Astrocyte of the hippocampus (primary cell): ENCODE results near the gene CMSS1.

Experiments
- DNase-seq: peaks from one replicate; pipeline ENCODE4 v3.0.0; 2011; ENCODE audit warnings: low read depth, low spot score

CMSS1 gene

GRCh38 chr3:99958222-99958912 lies 140.7 kb downstream of the CMSS1 start:
- no peak for DNase-seq

- no peak for DNase-seq
Measured at GRCh38 chr3:99960123-99960878, 142.6 kb downstream of the CMSS1 start.

- no peak for DNase-seq
Measured at GRCh38 chr3:99960941-99961340, 143.3 kb downstream of the CMSS1 start.

DNA sequence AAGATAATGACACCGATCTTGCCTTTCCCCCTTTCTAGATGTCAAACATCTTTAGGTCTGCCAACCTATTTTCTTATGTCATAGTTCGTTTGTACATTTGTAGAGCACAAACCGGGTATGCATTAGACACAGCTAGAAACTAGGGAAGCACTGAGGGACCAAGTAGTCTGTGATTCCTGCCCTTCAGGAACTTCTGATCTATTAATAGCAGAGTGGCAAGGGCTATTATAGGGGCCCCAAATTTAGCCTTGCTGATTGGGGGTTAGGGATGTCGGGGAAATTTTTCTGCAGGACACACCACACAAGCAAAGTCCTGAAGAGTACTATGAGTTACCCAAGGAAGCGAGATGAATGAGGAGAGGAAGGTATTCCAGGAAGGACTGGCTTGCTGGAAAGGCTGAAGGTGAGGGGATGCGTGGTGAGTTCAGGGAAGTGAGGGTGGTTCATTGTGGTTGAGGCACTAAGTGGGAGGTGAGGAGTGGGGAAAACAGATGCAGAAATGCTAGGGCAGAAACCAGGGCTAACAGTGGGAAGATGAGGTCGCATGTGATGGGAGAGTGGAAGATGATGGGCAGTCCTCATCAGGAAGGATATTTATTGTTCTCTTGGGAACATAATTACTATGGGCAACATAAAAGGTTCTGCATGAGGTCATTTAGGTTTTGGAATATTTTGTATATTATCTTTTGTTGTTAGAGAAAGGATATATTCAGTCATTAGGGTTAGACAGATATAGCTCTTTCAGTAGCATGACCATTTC lies 144.3 kb downstream of the CMSS1 start:
- DNase-seq: no peak

DNA sequence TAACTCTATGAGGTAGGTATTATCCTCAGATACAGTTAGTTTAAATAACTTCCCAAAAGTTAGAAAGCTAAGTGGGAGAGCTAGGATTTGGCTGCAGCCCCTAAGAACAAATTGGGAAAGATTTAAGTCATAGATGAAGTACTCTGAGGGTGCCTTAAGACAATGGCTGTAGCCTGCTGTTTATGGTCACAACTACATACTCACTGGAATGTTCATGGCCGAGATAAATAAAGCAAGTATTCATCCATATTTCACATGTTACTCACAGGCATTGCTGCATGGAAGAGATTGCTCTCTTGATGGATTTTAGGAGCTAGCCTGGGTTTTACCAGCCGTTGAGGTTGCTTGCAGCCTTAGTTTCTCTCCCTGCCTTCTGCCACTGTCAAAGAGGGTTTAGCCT lies 145.0 kb downstream of the CMSS1 start:
- DNase-seq: peak; percentile 62

- no peak for DNase-seq
Measured at GRCh38 chr3:99965077-99965476, 147.4 kb downstream of the CMSS1 start.

DNA sequence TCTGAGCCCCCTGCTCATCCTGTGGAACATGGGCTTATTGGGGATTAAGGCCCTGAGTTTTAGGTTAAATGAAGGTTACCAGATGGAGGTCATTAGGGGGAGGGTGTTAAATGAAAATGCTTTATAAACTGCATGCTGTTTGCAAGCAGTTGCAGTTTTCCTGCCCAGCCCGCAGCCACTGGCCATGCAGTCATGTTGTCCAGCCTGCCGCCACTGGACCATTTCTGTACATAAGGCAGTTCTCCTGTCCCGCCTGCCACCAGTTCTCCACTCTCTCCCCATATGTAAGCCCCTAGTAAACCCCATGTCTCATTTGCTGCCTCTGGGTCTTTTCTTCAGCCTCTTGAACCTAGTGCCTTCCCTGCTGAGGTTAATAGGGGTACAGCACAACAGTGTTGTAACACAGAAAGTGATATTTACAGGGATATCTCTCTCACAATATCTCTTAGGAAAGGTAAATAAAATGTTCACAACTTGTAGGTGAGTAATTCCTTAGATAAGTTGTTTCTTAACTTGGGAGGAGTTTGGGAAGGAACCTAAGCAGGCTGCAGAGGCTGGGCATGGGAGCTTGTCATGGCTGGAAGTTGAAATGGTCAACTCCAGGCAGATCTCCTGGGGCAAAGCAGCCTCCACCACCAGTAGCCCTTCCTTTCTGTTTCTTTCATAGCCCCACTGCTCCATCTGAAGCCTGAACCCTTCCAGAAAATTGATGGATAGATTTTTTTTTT lies 148.2 kb downstream of the CMSS1 start:
- no peak for DNase-seq

- peak; percentile 66 for DNase-seq
Measured at GRCh38 chr3:99966662-99967416, 149.2 kb downstream of the CMSS1 start.

GRCh38 chr3:99967796-99968195 lies 150.1 kb downstream of the CMSS1 start:
- DNase-seq: no peak

GRCh38 chr3:99969136-99969535 lies 151.5 kb downstream of the CMSS1 start:
- no peak for DNase-seq

DNA sequence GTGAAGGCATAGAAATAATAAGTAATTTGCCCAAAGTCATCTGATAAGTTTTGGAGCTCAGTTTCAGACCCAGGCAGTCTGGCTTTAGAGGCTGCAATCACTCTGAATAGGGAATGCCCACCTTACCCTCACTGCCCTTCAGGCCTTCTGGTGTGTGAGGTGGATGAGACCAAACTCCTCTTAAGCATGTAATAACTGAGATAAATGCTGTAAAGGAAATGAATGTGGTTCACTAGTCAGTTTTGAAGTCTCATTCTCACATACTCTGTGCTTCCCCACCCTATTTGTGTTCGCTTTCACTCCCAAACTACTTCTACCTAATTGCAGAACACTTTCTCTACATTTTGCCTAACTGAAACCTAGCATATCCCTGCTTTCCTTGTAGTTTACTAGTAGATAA lies 152.5 kb downstream of the CMSS1 start:
- no peak for DNase-seq

DNA sequence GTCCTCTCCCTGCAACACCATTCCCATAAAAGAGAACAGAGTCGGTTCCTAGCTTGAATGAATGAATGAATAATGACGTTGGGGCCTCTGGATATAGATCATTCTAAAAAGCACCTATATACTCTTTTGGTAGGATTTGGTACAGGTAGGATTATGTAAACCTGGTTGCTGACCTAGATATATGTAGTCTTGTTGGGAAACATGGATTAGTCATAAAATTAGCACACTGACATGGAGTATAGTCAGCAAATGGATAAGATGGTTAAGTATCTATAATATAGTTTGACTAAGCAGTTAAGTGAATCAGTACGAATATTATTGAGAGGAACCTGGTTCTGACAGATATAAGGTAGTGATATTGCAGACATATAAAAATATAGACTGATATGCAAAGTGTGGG lies 154.1 kb downstream of the CMSS1 start:
- DNase-seq: no peak

DNA sequence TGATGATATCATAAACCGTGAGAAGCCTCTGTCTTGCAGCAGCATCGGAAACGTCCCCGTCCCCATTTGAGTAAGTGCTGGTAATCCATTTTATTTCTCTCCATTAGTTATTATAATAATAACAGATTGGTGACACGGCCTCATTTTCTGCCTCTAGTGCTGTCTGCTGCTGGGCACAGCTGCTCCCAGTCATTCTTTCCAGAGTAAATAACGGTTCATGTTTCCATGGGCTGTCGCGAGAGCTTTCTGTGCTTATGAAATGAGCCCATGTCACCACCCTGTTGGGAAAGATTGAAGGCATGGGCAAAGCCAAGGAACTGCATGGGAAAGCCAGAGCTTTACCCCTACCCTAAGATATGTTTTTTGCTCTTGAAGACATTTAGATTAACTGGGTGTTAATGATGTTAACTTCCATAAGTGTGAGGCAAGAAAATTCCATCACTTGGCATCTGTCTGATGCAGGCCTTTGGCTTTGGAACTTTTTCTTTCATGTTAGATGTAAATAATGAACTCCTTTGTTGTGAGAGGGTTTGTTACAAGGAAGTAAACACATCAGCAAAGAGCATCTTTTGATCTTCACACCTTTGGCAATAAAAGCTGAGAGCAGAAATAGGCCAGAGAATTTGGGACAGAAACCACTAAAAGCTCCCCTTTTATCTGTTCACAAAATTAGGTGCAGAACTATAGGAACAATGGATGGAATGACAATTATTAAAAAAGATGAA lies 154.9 kb downstream of the CMSS1 start:
- no peak for DNase-seq

GRCh38 chr3:99974989-99975388 lies 157.3 kb downstream of the CMSS1 start:
- DNase-seq: no peak

GRCh38 chr3:99976584-99976983 lies 158.9 kb downstream of the CMSS1 start:
- no peak for DNase-seq

- no peak for DNase-seq
Measured at GRCh38 chr3:99978221-99978620, 160.6 kb downstream of the CMSS1 start.

- no peak for DNase-seq
Measured at GRCh38 chr3:99980606-99981005, 162.9 kb downstream of the CMSS1 start.

DNA sequence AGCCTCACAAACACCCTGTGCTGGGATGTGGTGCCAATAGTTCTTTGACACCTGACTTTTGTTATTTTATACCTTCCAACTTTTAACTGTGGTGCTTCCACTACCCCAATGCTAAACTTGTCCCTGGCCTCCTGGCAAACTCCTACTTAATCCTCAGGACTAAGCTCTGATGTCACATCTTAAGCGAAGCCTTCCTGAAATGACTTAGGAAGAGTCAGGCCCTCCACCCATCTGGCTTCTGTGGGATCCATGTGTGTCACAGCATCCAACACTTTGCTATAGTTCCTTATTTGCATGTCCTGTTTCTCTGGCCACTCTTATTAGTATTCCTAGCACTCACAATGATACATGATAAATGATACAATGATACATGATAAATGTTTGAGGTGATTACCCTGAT lies 163.5 kb downstream of the CMSS1 start:
- no peak for DNase-seq

DNA sequence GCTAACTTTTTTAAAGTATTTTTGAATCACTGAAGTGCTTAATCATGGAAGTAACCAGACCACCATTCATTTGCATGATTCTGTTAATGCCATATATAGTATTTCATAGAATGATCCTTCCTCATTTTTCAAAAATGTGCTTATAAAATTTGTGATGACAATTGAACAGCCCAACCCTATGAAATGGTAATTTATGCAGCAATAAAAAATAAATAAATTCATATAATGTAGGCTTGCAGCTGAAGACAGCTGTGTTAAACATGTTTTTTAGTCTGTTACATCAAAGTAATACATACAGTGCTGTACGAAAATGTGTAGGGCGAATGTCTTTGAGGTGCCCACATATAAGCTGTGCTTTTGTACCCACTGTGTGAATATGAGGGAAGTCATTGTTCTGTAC lies 165.0 kb downstream of the CMSS1 start:
- no peak for DNase-seq

DNA sequence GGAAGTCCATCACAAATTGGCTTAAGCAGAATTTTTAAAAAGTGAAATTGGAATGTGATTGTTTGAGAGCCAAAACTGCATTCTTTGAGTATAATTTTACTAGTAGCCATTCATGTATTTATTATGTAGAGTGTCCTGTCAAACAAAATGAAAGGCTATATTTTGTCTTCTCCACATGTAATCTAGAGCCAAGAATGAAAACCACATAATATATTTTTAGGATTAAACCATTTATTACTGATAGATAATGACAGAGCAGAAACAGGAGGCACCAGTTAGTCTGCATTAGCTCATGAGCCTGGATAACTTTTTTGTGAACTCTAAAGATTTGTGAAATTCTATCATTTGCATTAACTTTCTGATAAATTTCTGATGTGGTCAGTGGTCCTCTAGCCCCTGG lies 166.5 kb downstream of the CMSS1 start:
- no peak for DNase-seq

DNA sequence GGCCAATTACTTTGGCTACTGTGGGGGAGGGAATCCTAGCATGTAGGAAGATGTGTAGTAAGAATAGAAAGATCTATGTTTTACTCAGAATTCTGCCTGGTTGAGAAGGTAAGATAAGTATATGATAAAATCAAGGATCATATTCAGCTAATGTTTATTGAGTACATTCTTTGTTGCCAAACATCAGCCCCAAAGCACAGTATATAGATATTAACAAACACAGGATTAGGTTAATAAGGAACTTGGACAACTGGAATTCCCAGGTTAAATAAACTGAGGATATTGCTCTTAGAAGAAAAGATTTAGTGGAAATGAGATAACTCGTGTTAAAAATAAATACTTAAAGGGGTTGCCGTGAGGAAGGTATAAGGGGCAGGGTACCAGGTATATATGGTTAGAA lies 167.0 kb downstream of the CMSS1 start:
- no peak for DNase-seq
